HG03558 (cell line): ENCODE results near the gene RRM1.
A peak's percentile ranks its signal among the peaks of the same experiment; 100 is the strongest.
"Not testable (repeated sequence)": the region's sequence is repeated elsewhere in the genome, so short reads cannot be mapped to it uniquely, and the experiment has no call there.

Source experiments
- ATAC-seq: cut with Tn5 transposase; IDR thresholded peaks from one replicate; pipeline ENCODE4 v1.9.1; 2021; ENCODE audit warnings: moderate number of reproducible peaks; ENCODE audit not compliant: unreplicated experiment; ENCODE audit errors: extremely low read depth

RRM1 gene

GRCh38 chr11:4094348-4095291 lies at the start of gene RRM1:
TSS of gene RRM1 (plus strand) at chr11:4094799. CDS start at chr11:4095013, 214 bp downstream.
- peak; percentile 91 for ATAC-seq

GRCh38 chr11:4044976-4045646 lies 49.5 kb upstream of the RRM1 start:
- no peak for ATAC-seq

GRCh38 chr11:4048340-4048739 lies 46.3 kb upstream of the RRM1 start:
- ATAC-seq = no peak

- no peak for ATAC-seq
These were observed 45.6 kb upstream of the RRM1 start for GRCh38 chr11:4049006-4049405.

GRCh38 chr11:4050138-4050537 lies 44.5 kb upstream of the RRM1 start:
- no peak for ATAC-seq

- not testable (repeated sequence) for ATAC-seq
These were observed 41.4 kb upstream of the RRM1 start for GRCh38 chr11:4053200-4053599.

- no peak for ATAC-seq
These were observed 40.0 kb upstream of the RRM1 start for GRCh38 chr11:4054643-4055042.

- no peak for ATAC-seq
These were observed 35.2 kb upstream of the RRM1 start for GRCh38 chr11:4059424-4059823.

GRCh38 chr11:4060182-4060923 lies 34.2 kb upstream of the RRM1 start:
- ATAC-seq = no peak

GRCh38 chr11:4061700-4062099 lies 32.9 kb upstream of the RRM1 start:
- no peak for ATAC-seq

- no peak for ATAC-seq
These were observed 31.3 kb upstream of the RRM1 start for GRCh38 chr11:4063348-4063747.

GRCh38 chr11:4064278-4064955 lies 30.2 kb upstream of the RRM1 start:
- no peak for ATAC-seq

- ATAC-seq = no peak
These were observed 29.5 kb upstream of the RRM1 start for GRCh38 chr11:4065086-4065485.

- no peak for ATAC-seq
These were observed 28.8 kb upstream of the RRM1 start for GRCh38 chr11:4065601-4066377.

- ATAC-seq = no peak
These were observed 27.7 kb upstream of the RRM1 start for GRCh38 chr11:4066910-4067309.

- ATAC-seq = no peak
These were observed 25.6 kb upstream of the RRM1 start for GRCh38 chr11:4068962-4069361.

GRCh38 chr11:4071325-4071724 lies 23.3 kb upstream of the RRM1 start:
- ATAC-seq = no peak

GRCh38 chr11:4071914-4072313 lies 22.7 kb upstream of the RRM1 start:
- ATAC-seq = no peak

GRCh38 chr11:4072668-4073285 lies 21.8 kb upstream of the RRM1 start:
- no peak for ATAC-seq
